ENCODE measurements around the gene RFESD.
A peak's percentile ranks its signal among the peaks of the same experiment; 100 is the strongest.
"Not testable (repeated sequence)": the region's sequence is repeated elsewhere in the genome, so short reads cannot be mapped to it uniquely, and the experiment has no call there.

The RFESD gene

GRCh38 chr5:95630394-95630917 lies 16.1 kb upstream of the RFESD start:
- no peak for DNase-seq

- no peak for DNase-seq
These were observed 15.2 kb upstream of the RFESD start for GRCh38 chr5:95631255-95631958.

DNA sequence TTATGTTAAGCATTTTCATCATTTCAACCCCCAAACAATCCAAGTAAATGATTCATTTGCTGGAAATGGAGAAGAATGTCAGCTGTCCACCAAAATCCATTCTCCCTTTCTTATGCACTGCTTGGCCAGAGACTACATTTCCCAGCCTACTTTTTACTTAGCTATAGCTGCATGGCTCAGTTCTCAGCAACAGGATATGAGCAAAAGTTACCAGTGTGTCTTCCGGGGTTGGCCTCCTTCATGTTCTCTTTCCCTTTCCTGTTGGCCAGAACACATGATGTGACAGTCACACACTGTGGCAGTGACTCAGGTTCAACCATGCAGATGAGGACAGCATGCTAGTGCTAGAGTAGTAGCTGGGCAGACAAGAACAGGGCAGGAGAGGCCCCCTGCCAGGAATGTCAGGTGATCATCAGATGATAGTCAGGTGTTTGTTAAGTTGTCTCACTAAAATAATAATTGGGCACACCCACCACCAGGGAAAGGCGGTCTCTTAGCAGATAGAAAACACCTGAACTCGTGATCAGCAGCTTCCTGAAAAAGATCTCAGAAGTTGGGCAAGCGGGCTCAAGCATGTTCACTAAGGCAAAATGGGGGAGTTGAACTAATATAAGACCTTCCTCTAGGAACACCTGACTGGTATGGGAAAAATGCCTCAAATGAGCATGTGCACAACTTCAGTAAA lies 14.4 kb upstream of the RFESD start:
- no peak for DNase-seq

- DNase-seq: not testable (repeated sequence)
These were observed 13.6 kb upstream of the RFESD start for GRCh38 chr5:95632942-95633341.

DNA sequence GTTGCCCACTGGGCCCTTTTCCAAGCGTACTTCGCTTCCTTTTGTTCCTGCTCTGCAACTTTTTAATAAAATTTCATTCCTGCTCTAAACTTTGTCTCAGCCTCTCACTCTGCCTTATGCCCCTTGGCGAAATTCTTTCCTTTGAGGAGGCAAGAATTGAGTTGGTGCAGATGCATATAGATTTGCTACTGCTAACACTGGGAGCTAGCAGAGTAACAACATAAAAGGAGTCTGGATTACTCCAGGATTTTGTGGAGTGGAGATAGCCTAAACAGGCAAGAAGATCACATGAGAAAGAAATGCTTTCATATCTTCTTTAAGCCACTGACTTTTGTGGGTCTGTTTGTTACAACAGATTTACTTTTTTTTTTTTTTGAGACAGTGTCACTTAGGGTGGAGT lies 12.9 kb upstream of the RFESD start:
- no peak for DNase-seq

DNA sequence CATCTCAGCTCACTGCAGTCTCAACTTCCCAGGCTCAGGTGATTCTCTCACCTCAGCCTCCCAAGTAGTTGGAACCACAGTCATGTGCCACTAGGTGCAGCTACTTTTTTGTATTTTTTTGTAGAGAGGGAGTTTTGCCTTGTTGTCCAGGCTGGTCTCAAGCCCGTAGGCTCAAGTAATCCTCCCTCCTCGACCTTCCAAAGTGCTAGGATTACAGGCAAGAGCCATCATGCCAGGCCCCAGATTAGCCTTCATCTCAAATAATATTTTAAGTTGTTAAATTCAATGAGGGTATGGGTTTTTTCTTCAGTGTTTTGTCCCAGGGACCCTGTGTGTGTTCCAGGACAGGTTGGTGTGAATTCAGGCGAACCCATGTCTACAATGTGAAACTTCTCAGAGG lies 12.5 kb upstream of the RFESD start:
- DNase-seq: no peak

DNA sequence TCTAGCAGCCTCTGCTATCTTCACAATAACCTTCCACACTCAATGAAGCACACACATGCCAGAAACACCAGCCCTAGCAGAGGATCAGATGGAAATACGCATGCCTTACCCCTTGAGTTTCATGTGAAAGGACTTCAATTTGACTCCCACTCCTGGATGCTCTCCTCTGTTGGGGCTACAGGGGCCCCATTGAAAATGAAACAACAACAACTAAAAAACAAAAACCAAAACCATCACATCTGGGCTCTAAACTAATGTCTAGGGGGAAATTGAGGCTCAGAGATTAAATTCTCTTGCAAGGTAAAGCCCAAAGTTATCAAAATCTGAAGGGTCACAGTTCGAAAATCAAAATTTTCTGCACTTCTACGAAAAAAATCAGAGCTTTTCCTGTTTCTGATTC lies 7.9 kb upstream of the RFESD start:
- DNase-seq: no peak

GRCh38 chr5:95641741-95642220 lies 4.8 kb upstream of the RFESD start:
- DNase-seq: no peak

- DNase-seq: no peak
These were observed 3.4 kb upstream of the RFESD start for GRCh38 chr5:95643152-95643551.

DNA sequence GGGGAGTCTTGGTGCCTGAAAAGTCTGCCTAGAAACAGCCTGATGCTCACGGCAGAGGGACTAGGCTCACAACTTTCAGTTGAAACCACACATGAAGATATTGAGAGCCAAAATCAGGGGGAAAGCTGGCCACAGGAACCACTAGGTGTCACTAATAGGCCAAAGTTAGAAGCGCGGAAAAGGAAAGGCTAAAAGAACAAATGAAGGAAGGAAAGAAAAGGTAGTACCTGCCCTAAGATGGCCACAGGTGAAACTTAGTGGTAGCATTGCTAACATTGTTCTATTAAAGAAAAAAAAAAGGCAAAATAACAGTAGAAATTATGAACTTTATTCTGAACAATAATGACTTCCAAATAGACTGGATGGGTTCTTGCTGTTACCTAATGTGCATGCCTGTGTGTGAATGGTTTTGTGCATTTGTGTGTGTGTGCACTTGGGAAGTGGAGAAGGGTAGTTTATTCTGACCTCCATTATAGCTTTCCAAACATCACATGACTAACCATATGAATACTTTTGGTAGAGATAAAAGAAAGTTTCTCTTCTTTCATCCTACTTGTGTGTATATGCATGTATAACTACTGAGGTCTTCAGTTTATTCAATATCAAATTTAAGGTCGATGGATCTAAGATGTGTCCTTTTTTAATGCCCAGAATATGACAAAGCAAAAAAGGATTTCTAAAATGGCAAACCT lies 2.1 kb upstream of the RFESD start:
- DNase-seq: peak; percentile 70

DNA sequence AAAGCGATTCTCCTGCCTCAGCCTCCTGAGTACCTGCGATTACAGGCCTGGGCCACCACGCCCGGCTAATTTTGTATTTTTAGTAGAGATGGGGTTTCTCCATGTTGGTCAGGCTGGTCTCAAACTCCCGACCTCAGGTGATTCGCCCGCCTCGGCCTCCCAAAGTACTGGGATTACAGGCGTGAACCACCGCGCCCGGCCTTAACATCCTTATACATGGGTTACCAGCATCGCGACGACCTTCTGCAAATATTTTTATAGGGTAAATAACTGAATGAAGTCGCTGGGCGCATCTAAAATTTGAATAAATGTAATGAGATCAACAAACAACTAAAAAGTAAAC lies 380 bp upstream of the RFESD start:
- DNase-seq: not testable (repeated sequence)

DNA sequence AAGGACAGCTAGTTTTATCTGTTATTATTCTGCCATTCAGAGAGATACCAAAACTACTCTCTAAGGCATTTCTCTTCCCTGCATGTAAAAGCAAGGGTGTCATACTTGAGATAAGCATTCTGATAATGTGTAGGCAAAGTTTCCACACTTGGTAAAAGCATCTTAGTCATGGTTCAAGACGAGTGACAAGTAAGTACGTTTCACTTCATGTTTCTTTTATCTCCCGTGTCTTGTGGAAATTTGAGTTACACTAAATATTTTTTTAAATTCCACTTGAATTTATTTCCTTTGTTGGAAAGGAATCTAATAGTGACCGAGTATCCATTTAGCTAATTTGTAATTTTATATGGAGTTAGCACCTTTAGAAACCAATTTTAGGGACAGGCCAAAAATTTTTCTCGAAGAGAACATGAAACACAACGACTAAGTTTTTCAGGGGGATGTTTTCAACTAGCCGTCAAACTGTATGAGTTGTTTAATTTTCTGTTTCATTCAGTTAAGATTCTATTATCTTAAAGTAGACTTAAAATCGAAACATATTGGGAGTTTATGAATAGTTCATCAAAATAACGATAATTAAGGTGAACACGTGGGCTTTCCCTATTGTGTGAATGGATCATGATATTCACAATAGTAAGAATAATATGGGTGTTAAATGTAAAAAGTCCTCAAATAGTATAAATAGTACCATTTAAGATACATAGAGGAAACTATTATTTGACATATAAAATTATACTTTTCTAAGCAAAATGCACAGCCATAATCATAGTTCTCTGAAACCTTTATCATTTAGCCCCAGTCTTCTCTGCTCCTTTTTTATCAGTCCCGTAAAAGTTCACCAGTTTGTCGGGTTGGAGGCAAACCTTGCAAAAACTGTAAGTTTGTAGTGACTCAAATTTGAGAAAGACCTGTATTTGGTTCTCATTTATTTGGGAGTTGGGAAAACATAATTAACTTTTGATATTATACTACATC lies 1.6 kb downstream of the RFESD start:
- DNase-seq: no peak

DNA sequence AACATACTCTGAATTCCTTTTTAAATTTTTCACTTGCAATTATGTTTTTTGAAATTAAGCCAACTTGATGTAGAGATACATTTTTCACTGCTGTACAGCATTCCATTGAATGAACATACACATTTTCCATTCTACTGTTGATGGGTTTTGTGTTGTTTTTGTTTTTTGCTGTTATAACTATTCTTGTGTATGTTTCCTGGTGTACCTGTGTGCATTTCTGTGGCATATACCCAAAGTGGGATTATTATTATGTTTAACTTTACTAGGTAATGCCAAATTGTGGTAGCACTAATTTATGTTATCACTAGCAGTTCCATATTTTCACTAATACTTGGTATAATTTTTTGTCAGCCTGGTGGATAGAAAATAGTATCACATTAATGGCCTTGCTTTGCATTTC lies 2.7 kb downstream of the RFESD start:
- DNase-seq: no peak

DNA sequence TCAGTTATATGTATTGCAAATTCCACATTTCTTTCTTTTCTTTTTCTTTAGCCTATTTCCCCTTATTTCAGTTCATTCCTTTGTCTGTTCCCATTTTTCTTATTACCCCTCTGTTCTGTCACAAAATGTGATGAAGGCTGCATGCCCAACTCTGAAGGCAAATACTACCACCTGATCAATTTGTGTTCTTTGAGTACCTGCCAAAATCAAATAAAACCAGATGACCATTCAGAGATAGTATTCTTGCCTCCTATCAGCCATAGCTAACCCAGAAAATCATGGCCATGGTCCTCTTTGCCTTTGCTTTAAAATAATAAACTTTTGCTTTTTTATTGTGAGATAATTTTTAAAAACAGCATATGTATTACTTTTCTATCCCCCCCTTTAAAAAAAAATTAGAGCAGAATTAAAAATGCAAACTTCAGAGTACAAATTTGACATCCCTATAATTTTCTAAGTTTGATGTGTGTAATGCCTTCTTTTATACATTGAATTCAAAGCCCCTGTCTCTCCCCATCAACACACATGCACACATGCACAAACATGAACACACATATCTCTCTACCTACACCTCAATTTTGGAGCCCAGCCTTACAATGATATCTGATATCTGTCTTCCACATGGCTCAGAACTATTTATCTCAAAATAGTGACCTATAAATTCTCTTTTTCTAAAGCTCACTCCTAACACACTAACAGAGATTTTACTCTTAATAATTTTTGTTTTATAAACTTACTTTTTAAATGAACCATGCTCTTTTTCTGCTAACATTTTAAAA lies 3.5 kb downstream of the RFESD start:
- DNase-seq: no peak

- DNase-seq: no peak
These were observed 6.3 kb downstream of the RFESD start for GRCh38 chr5:95652849-95653248.

- DNase-seq: no peak
These were observed 7.6 kb downstream of the RFESD start for GRCh38 chr5:95654196-95654595.

- no peak for DNase-seq
These were observed 9.0 kb downstream of the RFESD start for GRCh38 chr5:95655575-95655974.

- DNase-seq: no peak
These were observed 13.5 kb downstream of the RFESD start for GRCh38 chr5:95660060-95660459.

DNA sequence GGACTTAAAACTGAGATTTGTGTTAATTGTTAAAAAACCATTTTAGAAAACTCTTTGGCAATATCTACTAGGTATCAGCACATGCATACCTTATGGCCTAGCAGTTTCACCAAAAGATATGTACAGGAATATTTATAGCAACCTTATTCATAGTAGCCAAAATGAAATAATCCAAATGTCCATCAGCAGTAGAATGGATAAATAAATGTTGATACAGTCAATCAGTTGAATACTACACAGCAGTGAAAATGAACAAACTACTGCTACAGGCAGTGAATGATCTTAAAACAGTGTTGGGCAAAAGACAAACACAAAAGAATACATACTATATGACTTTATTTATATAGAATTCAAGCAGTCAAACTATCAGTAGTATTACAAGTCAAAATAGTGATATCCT lies 16.4 kb downstream of the RFESD start:
- no peak for DNase-seq

DNA sequence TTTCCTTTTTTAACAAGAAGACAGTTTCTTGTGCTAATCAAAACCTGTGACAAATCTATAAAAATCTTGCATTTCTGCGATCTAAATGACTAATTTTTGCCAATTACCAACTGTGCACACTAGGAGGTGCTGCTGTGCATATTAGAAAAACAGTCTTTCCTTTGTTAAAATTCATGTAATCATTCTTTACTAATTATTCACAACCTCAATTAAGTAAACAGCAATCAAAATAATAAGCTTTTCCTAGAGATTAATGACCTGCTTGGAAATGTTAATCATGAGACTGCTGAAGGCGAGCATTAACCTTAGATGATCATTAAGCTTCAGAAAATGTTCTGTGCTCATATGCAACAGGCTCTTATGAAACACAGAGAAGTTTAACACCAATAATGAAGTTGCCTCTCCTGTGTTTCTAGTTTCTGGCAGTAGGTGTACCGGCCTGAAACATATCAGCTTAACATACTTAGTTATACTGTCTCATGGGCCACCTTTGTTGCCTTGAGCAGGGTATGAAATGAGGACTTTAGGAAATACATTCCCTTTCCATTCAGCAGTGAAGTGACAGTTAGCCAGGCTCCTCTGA lies 17.7 kb downstream of the RFESD start:
- DNase-seq: peak; percentile 28

GRCh38 chr5:95667061-95667618 lies 20.6 kb downstream of the RFESD start:
- no peak for DNase-seq
